Hindlimb muscle (tissue), 1 donor: ENCODE data around the gene CHRNA1. TPM values are rescaled to one million over a fixed set of nuclear protein-coding genes. Genes with fewer than 3 reads are reported as not detected.
"Not testable (repeated sequence)": the region's sequence is repeated elsewhere in the genome, so short reads cannot be mapped to it uniquely, and the experiment has no call there.

ENCODE experiments used
- DNase-seq: peaks from one replicate; pipeline ENCODE4 v3.0.0-alpha.2; 2013
- polyA plus RNA-seq: library from polyadenylated mRNA; unstranded; fragments of 120-200 nt; gene quantifications from one replicate; pipeline ENCODE4 v1.2.1, GENCODE V29; 2013; ENCODE audit not compliant: insufficient read length

CHRNA1 gene
- polyA plus RNA-seq, 1 donor: 128 TPM

DNA sequence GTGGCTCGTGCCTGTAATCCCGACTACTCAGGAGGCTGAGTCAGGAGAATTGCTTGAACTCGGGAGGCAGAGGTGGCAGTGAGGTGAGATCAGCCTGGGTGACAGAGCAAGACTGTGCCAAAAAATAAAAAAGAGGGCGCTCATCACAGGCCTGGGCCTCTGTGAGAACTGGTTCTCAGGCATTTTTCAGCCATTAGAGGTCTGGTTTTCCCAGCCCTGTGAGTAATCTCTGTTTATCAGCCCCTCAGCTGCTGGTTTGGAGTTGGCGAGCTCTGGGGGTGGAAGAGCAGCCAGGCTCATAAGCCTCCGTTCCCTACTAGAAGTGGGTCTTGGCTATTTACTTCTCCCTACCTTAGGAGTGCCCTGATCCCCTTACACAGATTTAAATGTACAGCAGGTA lies 53.1 kb downstream of the CHRNA1 start:
- DNase-seq: no peak

DNA sequence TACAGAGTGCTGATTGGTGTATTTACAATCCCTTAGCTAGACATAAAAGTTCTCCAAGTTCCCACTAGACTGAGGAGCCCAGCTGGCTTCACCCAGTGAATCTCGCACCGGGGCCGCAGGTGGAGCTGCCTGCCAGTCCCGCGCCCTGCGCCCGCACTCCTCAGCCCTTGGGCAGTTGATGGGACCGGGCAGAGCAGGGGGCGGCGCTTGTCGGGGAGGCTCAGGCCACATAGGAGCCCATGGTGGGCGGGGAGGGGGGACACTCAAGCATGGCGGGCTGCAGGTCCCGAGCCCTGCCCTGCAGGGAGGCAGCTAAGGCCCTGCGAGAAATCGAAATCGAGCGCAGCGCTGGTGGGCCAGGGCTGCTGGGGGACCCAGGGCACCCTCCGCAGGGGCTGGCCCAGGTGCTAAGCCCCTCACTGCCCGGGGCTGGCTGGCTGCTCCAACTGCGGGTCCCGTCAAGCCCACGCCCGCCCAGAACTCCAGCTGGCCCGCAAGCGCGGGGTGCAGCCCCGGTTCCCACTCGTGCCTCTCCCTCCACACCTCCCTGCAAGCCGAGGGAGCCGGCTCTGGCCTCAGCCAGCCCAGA lies 54.8 kb downstream of the CHRNA1 start:
- not testable (repeated sequence) for DNase-seq

GRCh38 chr2:174708713-174709112 lies 55.6 kb downstream of the CHRNA1 start:
- no peak for DNase-seq

GRCh38 chr2:174705321-174705720 lies 59.0 kb downstream of the CHRNA1 start:
- DNase-seq: no peak

DNA sequence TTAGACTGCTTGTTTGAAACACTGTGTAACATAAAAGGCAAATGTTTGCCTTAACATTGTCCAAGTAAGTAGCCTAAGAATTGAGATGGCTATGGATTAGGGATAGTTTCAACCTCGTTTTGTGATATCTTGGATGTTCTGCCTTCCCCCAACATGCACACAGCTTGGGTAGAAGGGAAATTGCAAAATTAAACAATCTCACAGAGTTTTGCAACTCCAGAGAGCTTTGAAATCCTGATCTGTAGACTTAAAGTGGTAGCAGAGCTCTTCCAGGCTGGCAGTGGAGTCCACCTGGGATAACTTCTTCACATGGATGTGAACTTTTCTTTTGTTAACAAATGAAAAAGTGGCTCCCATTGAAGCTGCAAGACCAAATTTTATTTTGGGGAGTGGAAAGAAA lies 59.6 kb downstream of the CHRNA1 start:
- no peak for DNase-seq

DNA sequence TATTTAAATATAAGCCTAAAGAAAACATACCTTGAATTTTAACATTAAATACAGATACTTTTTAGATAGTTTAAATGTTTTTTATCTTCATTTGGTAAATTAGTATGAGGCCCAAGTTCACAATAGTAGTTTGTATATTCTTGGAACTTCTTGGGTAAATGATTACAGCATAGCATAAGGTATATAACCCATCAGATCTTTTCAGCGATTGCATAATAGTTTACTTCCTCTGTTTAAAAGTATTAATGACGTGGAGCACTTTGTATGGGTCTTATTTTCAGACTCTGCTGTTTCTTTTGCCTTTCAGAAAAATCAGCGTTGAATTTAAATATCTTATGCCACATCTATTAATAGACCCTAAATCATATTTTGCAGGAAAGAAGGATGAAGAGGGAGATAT lies 60.2 kb downstream of the CHRNA1 start:
- no peak for DNase-seq

GRCh38 chr2:174703430-174703829 lies 60.8 kb downstream of the CHRNA1 start:
- no peak for DNase-seq

- no peak for DNase-seq
These were observed 61.7 kb downstream of the CHRNA1 start for GRCh38 chr2:174702541-174702940.

DNA sequence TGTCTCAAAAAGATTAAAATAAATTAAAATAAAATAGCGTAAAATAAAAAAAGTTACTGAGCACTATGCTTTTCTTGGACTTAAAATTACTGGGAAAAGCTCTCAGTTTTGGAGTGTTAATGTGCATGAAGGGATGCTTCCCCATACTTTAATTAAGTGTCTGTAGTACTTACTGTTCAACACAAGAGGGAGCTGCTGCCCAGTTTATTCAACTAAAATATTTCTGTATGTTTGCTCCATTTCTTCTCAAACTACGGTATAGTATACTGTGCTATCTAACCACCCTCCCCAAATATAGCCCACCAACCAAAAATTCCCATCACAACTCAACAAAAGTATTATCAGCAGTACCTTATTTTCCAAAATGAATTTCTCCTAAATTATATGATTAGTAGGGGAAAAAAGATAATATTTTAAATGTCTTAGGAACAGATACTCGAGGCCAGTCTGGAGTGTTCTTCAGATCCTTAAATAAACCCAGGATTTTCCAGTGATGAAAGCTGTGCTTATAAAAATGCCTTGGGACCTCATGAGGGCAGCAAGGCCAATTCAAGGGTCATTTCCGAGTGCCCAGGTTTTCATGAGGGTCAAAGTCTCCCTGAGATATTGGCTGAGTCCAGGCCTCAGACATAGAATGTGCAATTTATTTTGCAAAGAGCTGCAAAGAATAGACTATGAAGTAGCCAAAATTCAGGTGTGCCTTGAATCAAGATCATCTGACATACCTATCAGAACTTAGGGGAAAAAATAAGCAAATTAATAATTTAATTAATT lies 64.1 kb downstream of the CHRNA1 start:
- peak; percentile 60 for DNase-seq

Other genes starting within 250 kb of the CHRNA1 start
- gene WIPF1, start 166.7 kb downstream of the CHRNA1 start, polyA plus RNA-seq: 39.0 TPM
- gene CHN1, start 240.9 kb upstream of the CHRNA1 start, polyA plus RNA-seq: 13.2 TPM